ENCODE results near the gene ZNF552. TPM values are rescaled to one million over a fixed set of nuclear protein-coding genes. Genes with fewer than 3 reads are reported as not detected.
"Not testable (repeated sequence)": the region's sequence is repeated elsewhere in the genome, so short reads cannot be mapped to it uniquely, and the experiment has no call there.

The ZNF552 gene
- total RNA-seq, 2 experiments from 2014 or later = 6.5 to 6.7 TPM

DNA sequence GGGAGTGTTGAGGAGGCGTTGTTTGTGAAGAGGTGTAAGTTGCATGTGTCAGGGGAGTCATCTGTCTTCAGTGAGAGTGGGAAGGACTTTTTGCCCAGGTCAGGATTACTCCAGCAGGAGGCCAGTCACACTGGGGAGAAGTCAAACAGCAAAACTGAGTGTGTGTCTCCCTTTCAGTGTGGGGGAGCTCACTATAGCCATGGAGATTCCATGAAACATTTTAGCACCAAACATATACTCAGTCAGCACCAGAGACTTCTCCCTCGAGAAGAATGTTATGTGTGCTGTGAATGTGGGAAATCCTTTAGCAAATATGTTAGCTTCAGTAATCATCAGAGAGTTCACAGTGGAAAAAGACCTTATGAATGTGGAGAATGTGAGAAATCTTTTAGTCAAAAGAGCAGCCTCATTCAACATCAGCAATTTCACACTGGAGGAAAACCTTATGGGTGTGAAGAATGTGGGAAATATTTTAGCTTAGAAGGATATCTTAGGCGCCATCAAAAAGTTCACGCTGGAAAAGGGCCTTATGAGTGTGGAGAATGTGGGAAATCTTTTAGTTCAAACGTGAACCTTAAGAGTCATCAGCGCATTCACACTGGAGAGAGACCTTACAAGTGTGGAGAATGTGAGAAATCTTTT is 26.5 kb upstream of the ZNF552 start:
- Mint-ChIP-seq H3K4me3 (no peak overlapping the region), H3K27ac (no peak overlapping the region), H3K36me3 (ENCODE audit: low read depth) (peaks cover 64% of the 10 kb centered on the region), H3K9me3 (no peaks in the 10 kb centered on the region), H3K27me3 (no peaks in the 10 kb centered on the region), H3K4me1 (ENCODE audit: low read depth) (peaks cover 20% of the 10 kb centered on the region)
- intact Hi-C loops (cut with micrococcal nuclease) = no loop called here
- ATAC-seq = no peak
- POLR2A ChIA-PET = no interaction called here
- CTCF ChIA-PET = no interaction called here
- DNase-seq = no peak
- TF ChIP-seq, protein P1, sequence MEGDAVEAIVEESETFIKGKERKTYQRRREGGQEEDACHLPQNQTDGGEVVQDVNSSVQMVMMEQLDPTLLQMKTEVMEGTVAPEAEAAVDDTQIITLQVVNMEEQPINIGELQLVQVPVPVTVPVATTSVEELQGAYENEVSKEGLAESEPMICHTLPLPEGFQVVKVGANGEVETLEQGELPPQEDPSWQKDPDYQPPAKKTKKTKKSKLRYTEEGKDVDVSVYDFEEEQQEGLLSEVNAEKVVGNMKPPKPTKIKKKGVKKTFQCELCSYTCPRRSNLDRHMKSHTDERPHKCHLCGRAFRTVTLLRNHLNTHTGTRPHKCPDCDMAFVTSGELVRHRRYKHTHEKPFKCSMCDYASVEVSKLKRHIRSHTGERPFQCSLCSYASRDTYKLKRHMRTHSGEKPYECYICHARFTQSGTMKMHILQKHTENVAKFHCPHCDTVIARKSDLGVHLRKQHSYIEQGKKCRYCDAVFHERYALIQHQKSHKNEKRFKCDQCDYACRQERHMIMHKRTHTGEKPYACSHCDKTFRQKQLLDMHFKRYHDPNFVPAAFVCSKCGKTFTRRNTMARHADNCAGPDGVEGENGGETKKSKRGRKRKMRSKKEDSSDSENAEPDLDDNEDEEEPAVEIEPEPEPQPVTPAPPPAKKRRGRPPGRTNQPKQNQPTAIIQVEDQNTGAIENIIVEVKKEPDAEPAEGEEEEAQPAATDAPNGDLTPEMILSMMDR (IDR thresholded peaks at IDR 0.05) = no peak

DNA sequence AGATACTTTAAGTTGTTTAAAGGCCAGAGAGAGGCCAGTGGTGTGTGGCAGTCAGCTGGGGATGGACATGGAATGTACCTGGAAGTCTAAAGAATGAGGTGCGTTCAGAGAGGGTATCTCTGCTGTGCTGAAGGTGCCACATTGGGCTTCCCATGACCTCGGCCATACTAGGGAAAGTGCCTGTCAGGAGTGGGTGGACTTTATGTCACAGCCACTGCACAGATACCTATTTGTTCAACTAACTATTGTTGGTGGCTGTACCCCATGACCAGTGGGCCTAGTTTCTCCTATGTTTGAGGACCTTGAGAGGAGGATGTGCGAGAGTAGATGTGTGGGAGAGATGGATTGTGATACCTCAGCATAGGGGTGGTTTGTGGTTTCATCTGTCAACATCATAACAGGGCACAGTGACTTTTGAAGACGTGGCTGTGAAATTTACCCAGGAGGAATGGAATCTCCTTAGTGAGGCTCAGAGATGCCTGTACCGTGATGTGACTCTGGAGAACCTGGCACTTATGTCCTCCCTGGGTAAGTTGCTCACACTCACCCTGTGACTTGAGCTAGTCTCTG is 24.0 kb upstream of the ZNF552 start:
- POLR2A ChIA-PET; DNase-seq; H3K27me3 Mint-ChIP-seq; H3K9me3 Mint-ChIP-seq; intact Hi-C loops (cut with micrococcal nuclease); CTCF ChIA-PET; H3K4me3 Mint-ChIP-seq: not testable (repeated sequence)
- H3K36me3 Mint-ChIP-seq (ENCODE audit: low read depth) = peaks cover 49% of the 10 kb centered on the region
- ATAC-seq = peak; percentile 83
- peaks cover 17% of the 10 kb centered on the region for H3K4me1 Mint-ChIP-seq (ENCODE audit: low read depth)
- peak overlapping the region; percentile 60 for H3K27ac Mint-ChIP-seq

DNA sequence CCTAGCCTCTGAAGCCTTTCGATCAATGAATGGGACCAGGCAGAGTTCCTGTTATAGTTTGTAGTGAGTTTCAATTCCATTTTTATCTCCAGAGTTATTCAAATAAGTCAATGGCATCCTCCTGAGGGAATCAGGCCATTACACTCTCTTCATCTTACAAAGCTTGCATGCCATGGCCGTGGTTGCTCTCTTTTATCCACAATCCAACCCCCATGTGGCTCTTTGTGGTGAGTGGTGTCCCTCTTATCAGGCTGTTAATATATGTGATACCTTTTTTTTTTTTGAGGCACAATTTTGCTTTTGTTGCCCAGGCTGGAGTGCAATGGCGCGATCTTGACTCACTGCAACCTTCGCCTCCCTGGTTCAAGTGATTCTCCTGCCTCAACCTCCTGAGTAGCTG is 22.3 kb upstream of the ZNF552 start:
- H3K27ac Mint-ChIP-seq; POLR2A ChIA-PET; DNase-seq; H3K4me3 Mint-ChIP-seq; CTCF ChIA-PET; H3K9me3 Mint-ChIP-seq; intact Hi-C loops (cut with micrococcal nuclease); ATAC-seq; H3K27me3 Mint-ChIP-seq: not testable (repeated sequence)
- Mint-ChIP-seq H3K36me3 (ENCODE audit: low read depth) (peaks cover 41% of the 10 kb centered on the region), H3K4me1 (ENCODE audit: low read depth) (peaks cover 21% of the 10 kb centered on the region)

DNA sequence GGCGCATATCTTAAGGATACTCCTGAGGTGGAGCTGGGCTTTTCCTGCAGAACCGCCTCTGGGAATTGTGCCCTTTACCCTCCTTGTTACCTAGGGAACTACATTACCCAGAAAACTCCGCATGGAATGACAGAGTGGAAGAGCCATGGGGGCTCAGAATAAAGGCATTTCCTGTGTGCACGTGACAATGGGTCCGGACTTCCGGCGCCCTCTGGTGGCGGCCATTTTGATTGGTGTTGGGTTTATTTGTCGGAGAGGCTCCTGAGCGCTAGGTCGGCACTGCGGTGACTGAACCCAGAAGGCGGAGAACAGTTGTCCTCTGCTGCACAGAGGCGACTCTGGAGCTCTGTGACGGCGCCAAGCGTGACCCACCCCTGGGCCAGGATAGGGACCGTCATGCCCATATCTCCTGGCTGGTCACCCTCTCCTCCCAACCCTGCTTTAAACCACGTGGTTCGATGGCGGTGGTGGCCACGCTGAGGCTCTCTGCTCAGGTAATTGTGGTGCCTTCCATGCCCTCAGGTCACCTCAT is 15.4 kb upstream of the ZNF552 start, which contains the start of gene ZNF587B:
ZNF587B (plus strand) TSS at position 229 of the 532 bp plus-strand sequence; CDS start at position 459, 230 bp downstream.
- Mint-ChIP-seq H3K4me1 (ENCODE audit: low read depth) (peaks cover 24% of the 10 kb centered on the region), H3K36me3 (ENCODE audit: low read depth) (peaks cover 49% of the 10 kb centered on the region), H3K4me3 (peak within 1 kb of the TSS; percentile 12), H3K27me3 (no peaks in the 10 kb centered on the region), H3K9me3 (no peaks in the 10 kb centered on the region), H3K27ac (peak within 1 kb of the TSS; percentile 46)
- TF ChIP-seq, protein P1 (IDR thresholded peaks at IDR 0.05) = peak; percentile 28
- CTCF ChIA-PET = interaction anchor here (0.9 to 1.5 kb wide), 3 partner anchors 10 to 86 kb away, joined by 3 to 4 read pairs (median 3); no protein-coding TSS in a partner anchor
- DNase-seq (peak; percentile 63), ATAC-seq (peak; percentile 68)
- intact Hi-C loops (cut with micrococcal nuclease) = no loop called here
- POLR2A ChIA-PET = no interaction called here

DNA sequence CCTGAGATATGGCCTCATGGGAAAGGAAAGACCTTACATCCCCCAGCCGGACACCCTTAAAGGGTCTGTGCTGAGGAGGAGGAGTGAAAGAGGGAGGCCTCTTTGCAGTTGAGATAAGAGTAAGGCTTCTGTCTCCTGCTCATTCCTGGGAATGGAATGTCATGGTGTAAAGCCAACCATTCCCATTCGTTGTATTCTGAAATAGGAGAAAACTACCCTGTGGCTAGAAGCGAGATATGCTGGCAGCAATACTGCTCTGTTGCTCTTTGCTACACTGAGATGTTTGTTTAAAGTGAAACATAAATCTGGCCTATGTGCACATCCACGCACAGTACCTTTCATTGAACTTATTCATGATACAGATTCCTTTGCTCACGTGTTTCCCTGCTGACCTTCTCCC is 14.6 kb upstream of the ZNF552 start:
- no peaks in the 10 kb centered on the region for H3K27me3 Mint-ChIP-seq

More for the DNA sequence above, 14.6 kb upstream of the ZNF552 start:
- Mint-ChIP-seq H3K27ac (peak overlapping the region; percentile 46), H3K36me3 (ENCODE audit: low read depth) (peaks cover 53% of the 10 kb centered on the region), H3K9me3 (no peaks in the 10 kb centered on the region), H3K4me3 (no peak overlapping the region), H3K4me1 (ENCODE audit: low read depth) (peaks cover 28% of the 10 kb centered on the region)
- intact Hi-C loops (cut with micrococcal nuclease) = no loop called here
- POLR2A ChIA-PET = no interaction called here
- DNase-seq (no peak), ATAC-seq (no peak)
- CTCF ChIA-PET = interaction anchor here (1.5 kb wide), 1 partner anchor 9 kb away, joined by 3 read pairs; no protein-coding TSS in a partner anchor
- TF ChIP-seq, protein P1 (IDR thresholded peaks at IDR 0.05) = no peak

Measured in activated CD8-positive, alpha-beta T cell treated with anti-CD3 and anti-CD28 coated beads for 36 hours (primary cell).